HL-60/S4 treated with phorbol 12-myristate 13-acetate at 8.2 ng/mL for 4 days and 3 days (cell line): ENCODE results near the gene PTCH1.

Experiments
- in situ Hi-C: fragments of 300-500 bp; cut with MboI; formaldehyde crosslinking; loops from 2 replicates; pipeline ENCODE4 v1.15.0; 2022; ENCODE audit warnings: low sequenced_read_pairs

PTCH1 gene

GRCh38 chr9:95465115-95465514, 51.7 kb downstream of the PTCH1 start:
- in situ Hi-C loops, result no loop called here

- in situ Hi-C loops, result no loop called here
Measured at GRCh38 chr9:95463148-95464060, 53.4 kb downstream of the PTCH1 start.

GRCh38 chr9:95462249-95463147, 54.3 kb downstream of the PTCH1 start:
- in situ Hi-C loops, result no loop called here

- in situ Hi-C loops, result no loop called here
Measured at GRCh38 chr9:95461448-95462248, 55.1 kb downstream of the PTCH1 start.

GRCh38 chr9:95460518-95461164, 56.1 kb downstream of the PTCH1 start:
- in situ Hi-C loops, result no loop called here

- in situ Hi-C loops, result no loop called here
Measured at GRCh38 chr9:95459851-95460517, 56.8 kb downstream of the PTCH1 start.

- in situ Hi-C loops, result no loop called here
Measured at GRCh38 chr9:95459178-95459577, 57.6 kb downstream of the PTCH1 start.

GRCh38 chr9:95458666-95459065, 58.1 kb downstream of the PTCH1 start:
- in situ Hi-C loops, result no loop called here

- in situ Hi-C loops, result no loop called here
Measured at GRCh38 chr9:95457769-95458168, 59.0 kb downstream of the PTCH1 start.

- in situ Hi-C loops, result no loop called here
Measured at GRCh38 chr9:95455714-95456113, 61.1 kb downstream of the PTCH1 start.

- in situ Hi-C loops, result no loop called here
Measured at GRCh38 chr9:95452176-95452575, 64.6 kb downstream of the PTCH1 start.

- in situ Hi-C loops, result no loop called here
Measured at GRCh38 chr9:95451065-95451426, 65.7 kb downstream of the PTCH1 start.

- in situ Hi-C loops, result no loop called here
Measured at GRCh38 chr9:95450171-95451064, 66.4 kb downstream of the PTCH1 start.

GRCh38 chr9:95449016-95449415, 67.8 kb downstream of the PTCH1 start:
- in situ Hi-C loops, result no loop called here

- in situ Hi-C loops, result no loop called here
Measured at GRCh38 chr9:95447660-95448420, 68.9 kb downstream of the PTCH1 start.

- in situ Hi-C loops, result no loop called here
Measured at GRCh38 chr9:95446984-95447383, 69.8 kb downstream of the PTCH1 start.

GRCh38 chr9:95446259-95446658, 70.5 kb downstream of the PTCH1 start:
- in situ Hi-C loops, result no loop called here

GRCh38 chr9:95444160-95444559, 72.6 kb downstream of the PTCH1 start:
- in situ Hi-C loops, result no loop called here
